HFF-Myc (cell line): ENCODE results near the gene PHF21A.

ENCODE experiments used
- DNase-seq: peaks from one replicate; pipeline ENCODE4 v3.0.0-alpha.2; 2011; ENCODE audit warnings: low read depth; ENCODE audit errors: extremely low read depth
- H3K4me3 ChIP-seq: replicated peaks from 2 replicates; pipeline ENCODE4 v1.5.1; 2011; ENCODE audit warnings: low read depth, mild to moderate bottlenecking, control low read depth, low read length
- CTCF ChIP-seq: IDR thresholded peaks from 2 replicates; pipeline ENCODE4 v1.5.1; 2012; ENCODE audit warnings: mild to moderate bottlenecking, low read depth, low read length, control low read depth; ENCODE audit errors: missing control alignments

Gene PHF21A

GRCh38 chr11:46012185-46012584 lies 109.1 kb downstream of the PHF21A start:
- no peak overlapping the region for H3K4me3 ChIP-seq
- DNase-seq, result no peak
- TF ChIP-seq CTCF, result no peak

GRCh38 chr11:46010100-46010499 lies 111.2 kb downstream of the PHF21A start:
- TF ChIP-seq CTCF, result no peak
- H3K4me3 ChIP-seq, result no peak overlapping the region
- DNase-seq, result no peak

- TF ChIP-seq CTCF, result no peak
- H3K4me3 ChIP-seq, result no peak overlapping the region
- DNase-seq, result no peak
These were observed 111.6 kb downstream of the PHF21A start for GRCh38 chr11:46009647-46010046.

- TF ChIP-seq CTCF, result peak; percentile 69
- no peak overlapping the region for H3K4me3 ChIP-seq
- DNase-seq, result peak; percentile 73
These were observed 114.7 kb downstream of the PHF21A start for GRCh38 chr11:46006418-46007070.

GRCh38 chr11:46003572-46003971 lies 117.7 kb downstream of the PHF21A start:
- TF ChIP-seq CTCF, result no peak

GRCh38 chr11:46002189-46002588 lies 119.1 kb downstream of the PHF21A start:
- no peak for TF ChIP-seq CTCF
- no peak for DNase-seq
- H3K4me3 ChIP-seq, result no peak overlapping the region

More at GRCh38 chr11:46003572-46003971, 117.7 kb downstream of the PHF21A start:
- DNase-seq, result no peak
- no peak overlapping the region for H3K4me3 ChIP-seq

GRCh38 chr11:46001448-46001914 lies 119.8 kb downstream of the PHF21A start:
- no peak for TF ChIP-seq CTCF
- DNase-seq, result no peak

More at GRCh38 chr11:46001448-46001914, 119.8 kb downstream of the PHF21A start:
- H3K4me3 ChIP-seq, result no peak overlapping the region
